Measurements from ENCODE around the gene PRAMEF1.
"Not testable (repeated sequence)": the region's sequence is repeated elsewhere in the genome, so short reads cannot be mapped to it uniquely, and the experiment has no call there.

The PRAMEF1 gene

GRCh38 chr1:12776801-12777557 lies 14.2 kb upstream of the PRAMEF1 start:
- DNase-seq = no peak

DNA sequence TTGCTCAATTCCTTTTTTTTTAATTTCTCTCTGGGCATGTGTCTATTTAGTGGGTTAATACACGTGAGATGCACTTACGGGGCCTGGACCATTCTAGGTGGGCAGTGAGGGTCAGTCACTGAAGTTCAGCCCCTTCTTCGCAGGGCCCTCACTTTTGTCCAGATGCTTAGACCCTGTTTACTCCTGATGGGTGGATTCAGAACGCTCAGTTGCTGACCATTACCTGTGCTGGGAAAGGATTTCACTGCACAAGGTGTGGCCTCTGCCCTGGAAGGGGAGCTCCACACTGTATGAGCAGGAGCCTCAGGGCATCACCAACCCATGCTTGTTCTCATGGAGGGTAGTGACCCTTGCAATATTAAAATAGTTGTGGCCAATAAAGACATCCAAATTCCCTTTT lies 13.1 kb upstream of the PRAMEF1 start:
- DNase-seq = no peak

- no peak for DNase-seq
Observed at GRCh38 chr1:12778907-12779306, 12.3 kb upstream of the PRAMEF1 start.

GRCh38 chr1:12781488-12781887 lies 9.7 kb upstream of the PRAMEF1 start:
- not testable (repeated sequence) for DNase-seq

DNA sequence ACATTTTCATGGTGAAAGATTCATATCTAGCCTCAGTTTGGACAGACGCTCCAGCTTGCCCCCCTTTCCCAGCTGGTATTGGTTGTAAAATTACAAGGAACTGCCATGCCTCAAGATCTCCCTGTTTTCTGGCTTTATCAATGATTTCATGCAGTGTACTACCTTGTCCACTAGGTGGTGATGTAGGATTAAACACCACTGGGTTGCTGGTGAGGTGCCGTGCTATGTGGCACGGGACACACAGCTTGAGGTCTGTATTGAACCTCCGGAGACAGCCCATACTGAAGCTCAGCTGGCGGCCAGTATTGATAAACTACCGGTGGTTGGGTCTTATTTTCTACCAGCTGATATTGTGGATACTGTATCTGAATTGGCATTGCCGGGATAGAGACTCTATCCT lies 7.4 kb upstream of the PRAMEF1 start:
- peak; percentile 2 for DNase-seq

GRCh38 chr1:12784729-12785128 lies 6.5 kb upstream of the PRAMEF1 start:
- not testable (repeated sequence) for DNase-seq

DNA sequence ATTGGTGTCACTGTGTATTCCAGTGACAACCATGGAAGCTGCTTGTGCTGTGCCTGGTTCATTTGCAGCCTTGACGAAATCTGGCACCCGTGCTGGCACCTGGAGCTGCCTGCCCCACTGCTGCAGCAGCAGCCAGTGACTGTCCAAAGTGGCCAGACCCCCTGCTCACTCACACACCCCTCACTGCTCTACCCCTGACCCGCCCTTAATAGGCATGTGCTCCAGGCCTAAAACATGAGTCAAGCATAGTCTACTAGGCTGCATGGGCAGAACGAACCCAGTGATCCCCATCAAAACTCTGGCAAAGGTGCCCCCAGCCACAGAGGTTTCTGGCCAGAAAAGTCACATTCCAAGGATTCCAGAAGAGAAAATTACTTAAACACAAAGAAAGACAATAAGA lies 7.7 kb downstream of the PRAMEF1 start:
- DNase-seq = no peak

DNA sequence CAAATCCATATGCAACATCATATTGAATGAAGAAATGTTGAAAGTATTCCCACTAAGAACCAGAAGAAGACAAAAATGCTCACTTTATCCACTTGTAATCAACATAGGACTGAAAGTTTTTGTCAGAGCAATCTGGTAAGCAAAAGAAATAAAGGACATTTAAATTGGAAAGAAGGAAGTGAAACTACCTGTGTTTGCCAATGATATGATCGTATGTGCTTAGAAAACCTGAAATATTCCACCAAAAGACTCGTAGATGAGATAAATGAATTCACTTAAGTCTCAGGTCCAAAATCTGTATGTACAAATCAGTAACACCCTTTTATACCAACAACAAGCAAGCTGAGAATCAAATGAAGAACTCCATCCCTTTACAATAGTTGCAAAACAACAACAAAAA lies 8.5 kb downstream of the PRAMEF1 start:
- DNase-seq = no peak

- DNase-seq = no peak
Observed at GRCh38 chr1:12809933-12810332, 18.7 kb downstream of the PRAMEF1 start.

DNA sequence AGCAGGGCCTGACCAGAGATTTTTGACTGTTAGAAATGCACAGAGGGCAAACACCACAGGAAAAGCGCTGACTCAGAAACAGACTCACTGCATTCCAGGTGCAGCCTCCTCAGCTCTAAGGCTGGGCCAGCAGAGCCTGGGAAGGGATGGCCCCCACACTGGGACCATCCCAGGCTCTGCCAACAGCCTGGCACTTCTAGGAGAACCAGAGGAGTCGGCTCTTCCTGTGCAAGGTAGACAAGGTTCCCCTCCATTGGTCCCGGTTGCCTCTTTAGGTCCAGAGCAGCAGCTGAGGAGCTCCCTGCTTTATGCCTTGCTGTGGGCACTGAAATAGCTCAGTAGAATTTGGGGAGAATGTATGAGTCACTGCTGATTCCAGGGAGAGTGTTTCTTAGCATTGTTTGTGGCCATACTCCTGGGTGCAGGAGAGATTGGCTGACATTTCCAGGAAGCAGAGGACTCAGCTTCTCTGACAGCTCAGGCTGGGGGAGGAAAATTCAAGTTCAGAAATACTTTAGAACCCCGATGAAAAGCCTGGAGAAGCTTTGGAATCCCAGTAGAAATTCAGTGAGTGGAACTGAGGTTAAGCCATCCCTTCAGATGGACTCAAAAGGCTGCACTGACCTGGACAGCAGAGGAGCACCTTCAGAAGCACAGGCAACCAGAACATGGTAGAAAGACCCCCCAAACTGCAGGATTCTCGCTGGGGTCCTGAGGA lies 19.7 kb downstream of the PRAMEF1 start:
- DNase-seq = no peak

DNA sequence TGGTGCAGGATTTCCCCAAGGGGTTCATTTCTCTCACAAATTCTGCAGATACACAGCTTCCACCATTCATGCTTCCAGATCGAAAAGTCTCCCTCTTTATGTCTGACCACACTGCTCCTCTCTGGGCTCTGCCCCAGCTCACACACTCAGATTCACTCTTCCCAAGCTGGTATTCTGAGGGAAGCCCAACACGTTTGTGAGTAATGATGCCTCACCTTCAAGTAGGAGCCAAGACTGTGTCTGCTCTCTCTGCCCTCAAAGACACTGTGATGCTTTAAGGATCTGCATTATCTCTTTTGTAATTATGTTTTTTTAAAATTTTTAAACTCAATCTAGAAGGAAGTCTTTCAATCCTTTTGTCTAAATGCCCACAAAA lies 20.2 kb downstream of the PRAMEF1 start:
- DNase-seq = no peak

DNA sequence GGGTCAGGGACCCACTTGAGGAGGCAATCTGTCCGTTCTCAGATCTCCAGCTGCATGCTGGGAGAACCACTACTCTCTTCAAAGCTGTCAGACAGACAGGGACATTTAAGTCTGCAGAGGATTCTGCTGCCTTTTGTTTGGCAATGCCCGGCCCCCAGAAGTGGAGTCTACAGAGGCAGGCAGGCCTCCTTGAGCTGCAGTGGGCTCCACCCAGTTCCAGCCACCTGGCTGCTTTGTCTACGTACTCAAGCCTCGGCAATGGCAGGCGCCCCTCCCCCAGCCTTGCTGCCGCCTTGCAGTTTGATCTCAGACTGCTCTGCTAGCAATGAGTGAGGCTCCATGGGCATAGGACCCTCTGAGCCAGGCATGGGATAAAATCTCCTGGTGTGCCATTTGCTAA lies 27.9 kb downstream of the PRAMEF1 start:
- DNase-seq = not testable (repeated sequence)

GRCh38 chr1:12831310-12831709 lies 40.1 kb downstream of the PRAMEF1 start, which contains the start of gene PRAMEF11:
TSS of gene PRAMEF11 (minus strand) at chr1:12831410. CDS start at chr1:12828789, 2,621 bp downstream.
- DNase-seq = not testable (repeated sequence)

GRCh38 chr1:12833251-12833650 lies 42.1 kb downstream of the PRAMEF1 start:
- not testable (repeated sequence) for DNase-seq
